HG02884 (cell line): Measurements from ENCODE around the gene RPS6KA3.
"Not testable (repeated sequence)": the region's sequence is repeated elsewhere in the genome, so short reads cannot be mapped to it uniquely, and the experiment has no call there.

ENCODE experiments used
- ATAC-seq: cut with Tn5 transposase; IDR thresholded peaks from one replicate; pipeline ENCODE4 v1.9.1; 2021; ENCODE audit warnings: mild to moderate bottlenecking, moderate library complexity; ENCODE audit not compliant: unreplicated experiment

The RPS6KA3 gene

GRCh38 chrX:20265726-20266681 lies 705 bp downstream of the RPS6KA3 start:
- peak; percentile 10 for ATAC-seq

GRCh38 chrX:20265221-20265725 lies 1.4 kb downstream of the RPS6KA3 start:
- ATAC-seq, result peak; percentile 34

DNA sequence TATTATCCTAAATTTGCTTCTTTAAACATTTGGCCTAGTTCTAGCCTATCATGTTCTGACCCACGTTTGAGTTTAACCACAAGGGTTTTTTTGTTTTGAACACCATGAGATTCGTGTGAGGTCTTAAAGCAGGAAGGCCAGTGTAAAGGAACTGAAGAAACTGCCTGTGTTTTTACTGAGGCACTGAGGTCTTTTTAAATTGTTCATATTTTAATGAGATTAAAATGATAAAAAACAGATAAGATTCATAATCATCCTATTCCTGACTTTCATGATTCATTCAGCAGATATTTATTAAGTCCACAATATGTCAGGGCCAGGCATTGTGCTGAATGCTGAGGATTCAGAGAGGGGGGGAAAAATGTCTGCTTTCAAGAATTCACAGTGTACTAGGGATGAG lies 3.2 kb downstream of the RPS6KA3 start:
- no peak for ATAC-seq

- ATAC-seq, result no peak
These were observed 5.8 kb downstream of the RPS6KA3 start for GRCh38 chrX:20260885-20261284.

GRCh38 chrX:20254712-20255299 lies 11.9 kb downstream of the RPS6KA3 start:
- ATAC-seq, result no peak

DNA sequence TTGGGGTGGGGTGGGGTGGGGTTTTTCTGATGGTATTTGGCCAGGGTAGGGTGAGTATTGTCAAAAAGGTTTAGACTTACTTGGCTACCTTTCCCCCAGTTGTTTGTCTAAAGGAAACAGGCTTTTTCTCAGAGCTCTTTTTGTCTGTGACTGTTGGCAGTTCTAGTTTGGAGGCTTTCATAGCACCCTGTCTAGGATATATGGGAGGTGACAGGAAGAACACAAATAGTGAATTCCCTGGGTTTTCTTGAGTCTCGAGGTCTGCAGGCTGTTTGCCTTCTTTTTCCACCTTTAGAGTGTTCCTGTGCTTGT lies 13.5 kb downstream of the RPS6KA3 start:
- ATAC-seq, result no peak

GRCh38 chrX:20252381-20253231 lies 14.1 kb downstream of the RPS6KA3 start:
- ATAC-seq, result no peak

DNA sequence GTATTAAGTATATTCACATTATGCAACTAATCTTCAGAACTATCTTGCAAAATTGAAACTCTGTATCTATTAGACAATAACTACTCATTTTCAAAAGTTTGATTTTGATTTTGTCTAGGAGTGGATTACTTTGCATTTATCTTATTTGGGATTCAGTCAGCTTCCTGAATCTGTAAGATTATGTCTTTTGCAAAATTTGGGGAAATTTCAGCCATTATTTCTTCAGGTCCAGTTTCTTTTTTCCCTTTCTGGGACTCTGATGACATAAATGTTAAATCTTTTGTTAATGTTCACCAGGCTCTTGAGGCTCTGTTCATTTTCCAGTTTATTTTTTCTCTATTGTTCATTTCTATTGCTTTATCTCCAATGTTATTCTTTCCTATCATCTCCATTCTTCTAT lies 15.0 kb downstream of the RPS6KA3 start:
- no peak for ATAC-seq

GRCh38 chrX:20250146-20250545 lies 16.6 kb downstream of the RPS6KA3 start:
- ATAC-seq, result not testable (repeated sequence)

DNA sequence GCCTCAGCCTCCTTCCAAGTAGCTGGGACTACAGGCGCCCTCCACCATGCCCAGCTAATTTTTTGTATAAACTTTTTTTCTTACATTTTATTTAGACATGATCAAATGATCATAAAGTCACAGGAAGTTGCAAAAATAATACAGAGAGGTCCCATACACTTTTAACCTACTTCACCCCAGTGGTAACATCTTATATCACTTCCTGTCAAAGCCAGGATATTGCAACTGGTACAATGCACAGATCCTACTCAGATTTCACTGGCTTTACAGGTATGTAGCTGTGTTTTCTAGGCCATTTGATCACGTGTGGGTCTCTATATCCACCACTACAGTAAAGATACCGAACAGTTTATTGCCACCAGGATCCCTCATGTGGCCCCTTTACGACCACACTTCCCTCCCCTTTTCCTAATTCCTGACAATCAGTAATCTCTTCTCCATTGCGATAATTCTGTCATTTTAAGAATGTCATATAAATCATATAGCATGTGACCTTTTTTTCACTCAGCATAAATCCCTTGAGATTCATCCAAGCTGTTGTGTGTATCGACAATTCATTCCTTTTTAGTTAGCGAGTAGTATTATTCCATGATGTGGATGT lies 18.0 kb downstream of the RPS6KA3 start:
- no peak for ATAC-seq

DNA sequence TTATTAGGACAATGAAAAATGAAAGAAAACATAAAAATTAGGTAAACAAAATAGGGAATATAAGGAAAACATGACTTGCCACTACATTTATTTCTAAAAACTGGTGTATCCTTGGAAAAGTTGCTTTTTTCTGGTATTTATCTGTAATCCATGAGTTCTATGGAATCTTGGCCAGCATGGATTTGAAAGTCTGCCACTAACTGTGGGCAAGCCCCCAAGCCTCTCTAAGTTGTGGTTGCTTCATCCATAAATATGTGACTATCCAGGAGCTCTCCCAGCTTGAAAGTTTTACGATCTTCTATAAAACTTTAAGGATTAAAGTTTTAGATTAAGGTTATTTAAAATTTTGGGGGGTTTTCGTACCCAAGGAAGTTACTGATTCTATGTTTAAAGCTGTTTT lies 21.8 kb downstream of the RPS6KA3 start:
- ATAC-seq, result no peak

DNA sequence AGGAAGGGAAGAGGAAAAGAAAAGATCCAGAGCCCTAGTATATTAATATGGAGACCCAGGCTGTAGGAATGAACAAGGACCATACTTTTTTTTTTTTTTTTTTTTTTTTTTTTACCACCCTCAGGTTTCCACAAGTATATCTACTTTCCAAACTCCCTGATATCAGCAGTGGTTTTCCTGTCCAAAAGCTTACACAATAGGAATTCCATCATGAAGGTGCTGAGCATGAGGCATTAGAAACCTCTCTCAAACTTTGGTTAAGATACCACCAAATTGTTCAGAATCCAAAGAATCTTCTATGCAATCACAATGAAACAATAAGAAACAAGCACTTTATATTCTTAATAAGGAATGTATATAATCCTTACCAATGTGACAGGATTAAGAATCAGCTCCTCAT lies 26.5 kb downstream of the RPS6KA3 start:
- ATAC-seq, result no peak

DNA sequence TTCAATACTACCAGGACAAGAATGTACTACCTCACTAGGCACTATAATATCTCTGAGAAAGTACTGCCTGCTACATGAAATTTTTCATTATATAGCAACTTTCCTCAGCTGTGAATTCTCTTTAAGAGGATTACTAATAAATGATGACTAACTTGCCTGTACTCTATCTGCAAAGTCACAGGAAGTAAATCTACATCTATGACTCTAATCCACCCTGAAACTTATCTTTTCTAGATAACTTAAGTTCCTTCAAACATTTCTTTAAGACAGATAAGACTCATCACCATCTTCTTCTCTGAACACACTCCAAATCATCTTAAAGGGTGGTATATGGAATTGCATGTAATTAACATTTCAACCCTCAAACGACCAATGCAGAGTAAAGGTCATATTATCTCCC lies 28.8 kb downstream of the RPS6KA3 start:
- no peak for ATAC-seq

DNA sequence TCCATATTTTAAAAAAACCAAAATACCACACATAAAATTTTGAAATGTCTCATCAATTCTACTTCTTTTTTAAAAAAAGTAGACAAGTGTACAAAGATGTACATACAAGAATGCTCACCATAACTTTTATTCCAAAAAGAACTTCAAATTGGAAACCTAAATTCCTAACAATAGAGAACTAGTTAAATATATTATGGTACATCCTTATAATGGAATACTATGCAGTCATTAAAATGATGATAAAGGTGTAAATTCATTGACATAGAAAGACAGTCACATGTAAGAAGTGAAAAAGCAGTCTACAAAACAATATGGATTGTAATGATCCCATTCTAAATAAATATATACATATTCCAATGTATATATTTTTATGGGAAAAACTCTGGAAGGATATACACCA lies 31.0 kb downstream of the RPS6KA3 start:
- ATAC-seq, result no peak

DNA sequence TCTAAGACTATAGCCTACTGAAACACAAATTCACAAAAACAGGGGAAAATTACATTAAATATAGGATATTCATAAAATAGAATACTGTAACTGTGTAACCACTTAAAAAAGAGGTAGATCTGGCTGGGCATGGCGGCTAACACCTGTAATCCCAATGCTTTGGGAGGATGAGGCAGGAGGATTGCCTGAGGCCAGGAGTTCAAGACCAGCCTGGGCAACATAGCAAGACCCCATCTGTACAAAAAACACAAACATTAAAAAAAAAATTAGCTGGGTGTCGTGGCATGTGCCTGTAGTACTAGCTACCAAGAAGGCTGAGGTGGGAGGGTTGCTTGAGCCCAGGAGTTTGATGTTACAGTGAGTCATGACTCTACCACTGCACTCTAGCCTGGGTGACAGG lies 33.4 kb downstream of the RPS6KA3 start:
- ATAC-seq, result no peak

- ATAC-seq, result no peak
These were observed 35.1 kb downstream of the RPS6KA3 start for GRCh38 chrX:20231598-20231997.

GRCh38 chrX:20230406-20230805 lies 36.3 kb downstream of the RPS6KA3 start:
- ATAC-seq, result peak; percentile 62

- no peak for ATAC-seq
These were observed 37.6 kb downstream of the RPS6KA3 start for GRCh38 chrX:20229155-20229554.

DNA sequence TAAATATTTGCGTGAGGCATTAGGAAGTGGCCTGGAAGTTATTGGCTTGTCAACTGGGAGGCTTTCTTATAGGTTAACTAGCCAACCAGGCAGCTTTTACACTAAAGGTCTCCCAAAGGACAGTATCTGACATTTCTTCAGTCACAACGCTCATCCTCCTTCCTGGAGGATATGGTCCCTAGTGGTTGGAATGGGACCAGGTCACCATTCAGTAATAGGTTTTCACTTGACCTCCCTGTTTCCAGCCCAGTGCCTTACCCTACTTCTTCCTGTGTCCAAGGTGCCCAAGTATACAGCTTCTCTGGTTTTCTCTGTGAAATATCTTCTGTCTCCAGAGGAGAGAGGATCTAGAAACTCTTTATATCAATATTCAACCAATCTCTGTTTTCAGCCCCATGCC lies 38.5 kb downstream of the RPS6KA3 start:
- no peak for ATAC-seq

DNA sequence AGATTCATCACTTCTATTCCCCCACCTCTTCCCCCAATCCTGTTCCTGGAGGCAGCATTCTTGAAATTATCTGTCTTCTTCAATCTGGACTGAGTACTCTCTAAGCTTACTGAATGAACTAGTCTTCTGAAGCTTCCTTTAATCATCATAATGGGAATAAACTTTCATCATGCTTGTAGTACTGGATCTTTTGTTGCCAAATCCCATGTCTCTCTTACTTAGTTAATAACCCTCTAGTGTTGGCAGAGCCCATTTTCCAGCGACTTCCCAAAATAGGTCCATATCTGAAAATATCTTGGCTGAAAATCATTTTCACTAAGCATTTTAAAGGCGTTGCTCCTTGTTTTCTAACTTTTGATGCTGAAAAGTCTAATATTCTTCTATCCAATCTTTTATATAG lies 39.6 kb downstream of the RPS6KA3 start:
- no peak for ATAC-seq

DNA sequence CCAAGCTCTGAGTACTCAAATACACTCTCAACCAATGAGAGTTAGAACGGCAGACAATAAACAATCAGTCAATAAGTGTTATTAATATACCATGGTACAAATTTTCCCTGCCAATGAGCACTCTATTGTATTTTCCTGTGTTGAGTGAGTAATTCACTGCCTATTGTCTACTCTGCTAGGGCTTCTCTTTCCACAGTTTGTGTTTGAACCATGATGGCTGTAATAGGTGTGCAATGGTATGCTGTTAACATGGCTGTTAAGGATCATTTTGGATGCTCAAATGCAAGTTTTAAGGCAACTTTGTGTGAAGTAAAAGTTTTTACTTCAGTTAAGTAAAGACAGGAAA lies 41.2 kb downstream of the RPS6KA3 start:
- no peak for ATAC-seq
